ENCODE measurements around the gene RGL3.
A peak's percentile ranks its signal among the peaks of the same experiment; 100 is the strongest.

The RGL3 gene

DNA sequence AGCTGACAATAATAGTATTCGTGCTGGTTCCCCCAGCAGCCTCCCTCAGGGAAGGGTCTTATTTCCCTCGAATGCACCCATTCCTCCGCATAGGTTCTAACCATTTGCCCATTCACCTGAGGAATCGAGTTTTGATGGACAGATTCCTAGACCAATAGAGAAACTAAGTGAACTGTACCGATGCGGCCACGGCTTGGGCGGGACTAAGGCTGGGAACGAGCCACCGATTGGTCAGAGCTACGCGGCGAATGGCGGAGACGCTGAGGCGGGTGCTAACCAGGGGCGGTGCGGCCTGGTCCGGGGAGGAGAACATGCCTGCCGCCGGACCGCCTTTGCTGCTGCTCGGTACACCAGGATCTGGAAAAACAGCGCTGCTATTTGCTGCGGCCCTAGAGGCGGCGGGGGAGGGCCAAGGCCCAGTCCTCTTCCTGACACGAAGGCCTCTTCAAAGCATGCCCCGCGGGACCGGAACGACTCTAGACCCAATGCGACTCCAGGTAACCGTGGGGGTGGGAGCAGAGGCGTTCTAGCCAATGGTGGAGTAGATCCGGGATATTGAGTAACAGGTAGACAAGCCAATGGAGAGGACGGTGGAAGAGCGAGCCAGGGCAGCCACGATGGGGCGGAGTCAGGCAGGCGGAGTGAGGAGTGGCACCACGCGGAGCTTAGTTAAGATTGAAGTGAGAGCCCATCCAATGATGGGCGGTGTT lies 44.5 kb downstream of the RGL3 start, which contains the start of gene SWSAP1:
Gene SWSAP1 (plus strand): TSS at position 234 of the 710 bp plus-strand sequence. CDS start 15 bp downstream, at position 249.
- H3K27ac Mint-ChIP-seq = no peak within 1 kb of the TSS
- H3K36me3 Mint-ChIP-seq (ENCODE audit: low read depth) = peaks cover 24% of the 10 kb centered on the region
- no peaks in the 10 kb centered on the region for H3K9me3 Mint-ChIP-seq
- peak; percentile 98 for DNase-seq
- peaks cover 26% of the 10 kb centered on the region for H3K4me1 Mint-ChIP-seq (ENCODE audit: low read depth)
- no peak within 1 kb of the TSS for H3K4me3 Mint-ChIP-seq
- no peaks in the 10 kb centered on the region for H3K27me3 Mint-ChIP-seq

DNA sequence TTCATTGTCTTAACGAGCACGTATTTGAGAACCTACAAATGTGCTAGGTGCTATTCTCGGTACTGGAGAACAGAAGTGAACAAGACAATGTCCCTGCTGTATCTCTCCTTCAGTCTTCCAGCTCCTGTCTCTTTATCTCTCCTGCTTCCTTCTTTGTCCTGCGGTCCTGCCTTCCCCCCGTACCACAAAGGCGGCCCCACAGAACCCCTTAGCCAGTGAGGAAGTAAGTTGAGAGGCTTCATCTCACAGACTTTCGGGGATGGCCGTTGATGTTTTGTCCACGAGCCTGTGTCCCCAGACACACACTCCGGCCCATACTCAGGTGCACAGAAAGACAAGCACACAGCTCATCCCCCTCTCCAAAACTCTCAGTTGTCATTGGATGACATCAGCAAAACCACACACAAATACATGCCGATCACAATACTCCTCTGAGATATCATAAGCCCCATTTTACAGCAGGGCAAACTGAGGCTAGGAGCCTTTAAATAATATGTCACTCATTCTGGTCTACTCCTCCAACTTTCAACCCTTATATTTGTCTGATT lies 45.2 kb downstream of the RGL3 start:
- Mint-ChIP-seq H3K36me3 (ENCODE audit: low read depth) (peaks cover 30% of the 10 kb centered on the region), H3K4me3 (no peak overlapping the region), H3K27ac (no peak overlapping the region), H3K27me3 (no peaks in the 10 kb centered on the region), H3K9me3 (no peaks in the 10 kb centered on the region), H3K4me1 (ENCODE audit: low read depth) (peaks cover 26% of the 10 kb centered on the region)
- no peak for DNase-seq

DNA sequence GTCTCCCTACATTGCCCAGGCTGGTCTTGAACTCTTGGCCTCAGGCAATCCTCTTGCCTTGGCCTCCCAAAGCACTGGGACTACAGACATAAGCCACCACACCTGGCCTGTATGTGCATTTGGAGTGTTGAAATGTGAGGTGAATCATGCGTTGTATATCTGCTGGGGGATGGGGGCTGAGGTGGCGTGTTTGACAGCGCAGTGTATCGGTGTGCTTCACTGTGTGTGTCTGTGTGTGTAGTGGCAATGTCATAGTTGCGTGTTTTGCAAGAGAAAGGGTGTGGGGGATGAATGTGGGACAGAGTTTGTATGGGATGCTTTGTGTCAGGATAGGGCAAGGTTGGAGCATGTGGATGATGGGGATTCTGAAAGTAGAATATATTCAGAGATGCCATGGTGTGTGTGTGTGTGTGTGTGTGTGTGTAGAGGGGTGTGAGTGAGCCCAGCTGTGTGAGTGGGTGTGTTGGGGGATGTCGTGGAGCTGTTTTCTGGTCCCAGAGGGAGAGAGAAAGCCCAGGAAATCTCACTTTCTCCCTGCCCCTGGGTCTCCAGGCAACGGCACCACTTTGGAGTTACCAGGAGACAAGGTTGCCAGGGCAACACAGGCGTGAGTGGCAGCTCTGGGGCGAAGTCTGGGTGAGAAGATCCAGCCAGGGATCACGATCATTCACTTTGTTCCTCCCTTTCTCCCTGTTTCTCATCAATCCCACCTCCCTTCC lies 45.8 kb downstream of the RGL3 start:
- H3K4me1 Mint-ChIP-seq (ENCODE audit: low read depth) = peaks cover 21% of the 10 kb centered on the region
- DNase-seq = no peak
- peaks cover 31% of the 10 kb centered on the region for H3K36me3 Mint-ChIP-seq (ENCODE audit: low read depth)
- H3K9me3 Mint-ChIP-seq = no peaks in the 10 kb centered on the region
- H3K27ac Mint-ChIP-seq = no peak overlapping the region
- no peak overlapping the region for H3K4me3 Mint-ChIP-seq
- H3K27me3 Mint-ChIP-seq = no peaks in the 10 kb centered on the region

DNA sequence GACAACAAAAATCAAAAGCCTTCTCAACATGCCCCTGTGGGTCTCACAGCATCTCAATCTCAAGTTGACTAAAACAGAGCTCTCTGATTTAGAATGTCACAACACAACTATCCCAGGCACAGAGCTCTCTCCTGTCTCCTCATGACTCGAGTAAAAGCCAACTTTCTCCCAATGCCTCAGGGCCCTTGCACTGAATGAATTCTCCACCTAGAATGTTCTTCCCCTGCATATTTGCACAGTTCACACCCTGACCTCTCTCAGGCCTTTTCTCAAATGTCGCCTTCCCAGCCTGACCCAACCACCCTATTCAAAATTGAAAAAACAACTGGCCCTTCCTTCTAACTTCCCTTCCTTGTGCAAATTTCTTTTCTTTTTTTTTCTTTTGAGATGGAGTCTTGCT lies 48.4 kb downstream of the RGL3 start:
- Mint-ChIP-seq H3K27ac (no peak overlapping the region), H3K36me3 (ENCODE audit: low read depth) (peaks cover 24% of the 10 kb centered on the region), H3K9me3 (no peaks in the 10 kb centered on the region), H3K4me1 (ENCODE audit: low read depth) (peaks cover 4% of the 10 kb centered on the region), H3K4me3 (no peak overlapping the region), H3K27me3 (no peaks in the 10 kb centered on the region)
- no peak for DNase-seq

DNA sequence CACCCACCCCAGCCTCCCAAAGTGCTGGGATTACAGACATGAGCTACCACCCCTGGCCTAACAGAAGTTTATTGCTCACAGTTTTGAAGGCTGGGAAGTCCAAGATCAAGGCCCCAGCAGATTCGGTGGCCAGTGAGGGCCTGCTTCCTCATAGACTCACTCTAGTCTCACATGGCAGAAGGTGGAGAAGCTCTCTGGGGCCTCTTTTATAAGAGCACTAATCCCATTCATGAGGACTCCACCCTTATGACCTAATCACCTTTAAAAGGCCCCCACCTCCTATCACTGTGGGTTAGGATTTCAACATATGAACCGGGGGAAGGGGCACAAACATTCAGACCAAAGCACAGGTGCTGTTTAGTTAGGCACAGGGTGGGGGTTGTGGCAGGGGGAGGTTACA lies 51.6 kb downstream of the RGL3 start:
- peaks cover 30% of the 10 kb centered on the region for H3K36me3 Mint-ChIP-seq (ENCODE audit: low read depth)
- DNase-seq = no peak
- no peaks in the 10 kb centered on the region for H3K9me3 Mint-ChIP-seq
- no peak overlapping the region for H3K27ac Mint-ChIP-seq
- H3K27me3 Mint-ChIP-seq = no peaks in the 10 kb centered on the region
- H3K4me1 Mint-ChIP-seq (ENCODE audit: low read depth) = no peaks in the 10 kb centered on the region
- no peak overlapping the region for H3K4me3 Mint-ChIP-seq

DNA sequence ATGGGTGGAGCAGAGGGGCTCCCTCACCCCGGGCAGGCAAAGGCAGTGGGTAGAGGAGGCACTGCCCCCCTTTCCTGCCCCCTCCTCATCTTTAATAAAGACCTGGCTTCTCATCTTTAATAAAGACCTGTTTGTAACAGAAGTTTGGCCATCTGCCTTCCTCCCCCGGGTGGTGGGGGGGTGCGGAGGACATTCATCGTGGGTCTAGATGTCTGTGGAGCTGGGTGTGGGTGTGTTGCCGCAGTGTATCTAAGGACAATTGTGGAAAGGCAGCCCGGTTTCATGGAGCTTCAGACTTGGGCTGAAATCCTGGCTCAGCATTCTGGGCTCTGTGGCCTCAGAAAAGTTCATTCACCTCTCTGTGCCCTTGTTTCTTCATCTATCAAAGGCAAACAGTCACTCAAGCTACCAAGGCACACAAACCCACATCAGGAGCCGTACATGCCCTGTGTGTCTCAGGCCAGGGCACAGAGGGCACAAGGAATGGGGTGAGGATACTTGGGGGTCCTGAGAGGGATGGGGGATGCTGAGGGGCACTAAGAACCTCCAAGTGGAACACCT lies 53.5 kb downstream of the RGL3 start:
- DNase-seq = no peak
- H3K36me3 Mint-ChIP-seq (ENCODE audit: low read depth) = peaks cover 28% of the 10 kb centered on the region
- H3K9me3 Mint-ChIP-seq = no peaks in the 10 kb centered on the region
- no peak overlapping the region for H3K27ac Mint-ChIP-seq
- no peaks in the 10 kb centered on the region for H3K27me3 Mint-ChIP-seq
- H3K4me3 Mint-ChIP-seq = no peak overlapping the region
- H3K4me1 Mint-ChIP-seq (ENCODE audit: low read depth) = no peaks in the 10 kb centered on the region

DNA sequence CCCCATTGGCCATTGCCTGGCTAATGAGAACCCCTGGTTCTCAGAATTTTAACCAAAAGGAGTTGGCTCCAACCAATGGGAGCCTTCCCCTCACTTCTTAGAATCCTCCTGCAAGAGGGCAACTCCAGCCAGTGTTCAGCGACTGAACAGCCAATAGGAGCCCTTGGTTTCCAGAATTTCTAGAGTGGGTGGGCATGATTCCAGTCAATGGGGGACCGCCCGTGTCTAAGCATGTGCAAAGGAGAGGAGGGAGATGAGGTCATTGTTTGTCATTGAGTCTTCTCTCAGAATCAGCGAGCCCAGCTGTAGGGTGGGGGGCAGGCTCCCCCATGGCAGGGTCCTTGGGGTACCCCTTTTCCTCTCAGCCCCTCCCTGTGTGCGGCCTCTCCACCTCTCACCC lies 54.2 kb downstream of the RGL3 start:
- Mint-ChIP-seq H3K9me3 (no peaks in the 10 kb centered on the region), H3K4me3 (no peak overlapping the region), H3K27ac (no peak overlapping the region), H3K27me3 (no peaks in the 10 kb centered on the region), H3K36me3 (ENCODE audit: low read depth) (peaks cover 27% of the 10 kb centered on the region), H3K4me1 (ENCODE audit: low read depth) (no peaks in the 10 kb centered on the region)
- DNase-seq = no peak

DNA sequence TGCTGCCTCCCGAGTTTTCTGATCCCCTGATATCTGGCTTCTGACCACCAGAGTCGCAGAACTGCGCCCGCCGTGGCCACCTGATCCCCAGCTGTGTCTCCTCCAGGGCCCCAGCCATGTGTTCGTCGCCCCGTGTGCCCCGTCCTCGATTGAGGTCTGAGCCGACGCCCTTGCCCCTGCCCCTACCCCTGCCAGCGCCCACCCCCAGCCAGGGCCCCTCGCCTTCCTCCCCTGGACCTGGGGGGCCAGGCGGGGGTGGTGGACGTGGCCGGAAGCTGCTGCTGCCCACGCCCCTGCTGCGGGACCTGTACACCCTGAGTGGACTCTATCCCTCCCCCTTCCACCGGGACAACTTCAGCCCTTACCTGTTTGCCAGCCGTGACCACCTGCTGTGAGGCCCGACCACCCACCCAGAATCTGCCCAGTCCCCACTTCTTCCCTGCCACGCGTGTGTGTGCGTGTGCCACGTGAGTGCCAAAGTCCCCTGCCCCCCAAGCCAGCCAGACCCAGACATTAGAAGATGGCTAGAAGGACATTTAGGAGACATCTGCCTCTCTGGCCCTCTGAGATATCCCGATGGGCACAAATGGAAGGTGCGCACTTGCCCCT lies 54.7 kb downstream of the RGL3 start:
- no peak overlapping the region for H3K27ac Mint-ChIP-seq
- no peak overlapping the region for H3K4me3 Mint-ChIP-seq
- H3K36me3 Mint-ChIP-seq (ENCODE audit: low read depth) = peaks cover 24% of the 10 kb centered on the region
- H3K27me3 Mint-ChIP-seq = no peaks in the 10 kb centered on the region
- H3K4me1 Mint-ChIP-seq (ENCODE audit: low read depth) = no peaks in the 10 kb centered on the region
- DNase-seq = no peak
- no peaks in the 10 kb centered on the region for H3K9me3 Mint-ChIP-seq

DNA sequence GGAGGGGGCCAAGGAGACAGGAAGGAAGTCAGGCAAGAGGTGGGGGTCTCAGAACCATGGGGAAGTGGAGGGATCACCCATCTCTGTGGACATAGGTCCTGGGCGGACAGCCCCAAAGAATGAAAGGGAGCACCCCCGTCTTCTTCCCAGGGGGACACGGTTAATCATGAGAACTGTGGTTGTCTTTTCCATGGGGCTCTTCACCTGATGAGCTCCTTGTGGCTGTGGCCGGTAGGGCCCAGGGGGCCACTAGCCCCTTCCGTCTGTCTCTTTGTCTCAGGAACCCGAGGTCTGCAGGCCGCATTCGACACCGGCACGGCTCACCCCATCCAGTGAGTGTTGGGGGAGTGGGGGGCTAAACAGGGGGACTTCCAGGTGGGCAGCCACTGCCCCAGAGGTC lies 55.2 kb downstream of the RGL3 start:
- H3K27ac Mint-ChIP-seq = no peak overlapping the region
- no peaks in the 10 kb centered on the region for H3K9me3 Mint-ChIP-seq
- no peak for DNase-seq
- H3K4me3 Mint-ChIP-seq = no peak overlapping the region
- H3K36me3 Mint-ChIP-seq (ENCODE audit: low read depth) = peaks cover 21% of the 10 kb centered on the region
- H3K4me1 Mint-ChIP-seq (ENCODE audit: low read depth) = no peaks in the 10 kb centered on the region
- no peaks in the 10 kb centered on the region for H3K27me3 Mint-ChIP-seq

DNA sequence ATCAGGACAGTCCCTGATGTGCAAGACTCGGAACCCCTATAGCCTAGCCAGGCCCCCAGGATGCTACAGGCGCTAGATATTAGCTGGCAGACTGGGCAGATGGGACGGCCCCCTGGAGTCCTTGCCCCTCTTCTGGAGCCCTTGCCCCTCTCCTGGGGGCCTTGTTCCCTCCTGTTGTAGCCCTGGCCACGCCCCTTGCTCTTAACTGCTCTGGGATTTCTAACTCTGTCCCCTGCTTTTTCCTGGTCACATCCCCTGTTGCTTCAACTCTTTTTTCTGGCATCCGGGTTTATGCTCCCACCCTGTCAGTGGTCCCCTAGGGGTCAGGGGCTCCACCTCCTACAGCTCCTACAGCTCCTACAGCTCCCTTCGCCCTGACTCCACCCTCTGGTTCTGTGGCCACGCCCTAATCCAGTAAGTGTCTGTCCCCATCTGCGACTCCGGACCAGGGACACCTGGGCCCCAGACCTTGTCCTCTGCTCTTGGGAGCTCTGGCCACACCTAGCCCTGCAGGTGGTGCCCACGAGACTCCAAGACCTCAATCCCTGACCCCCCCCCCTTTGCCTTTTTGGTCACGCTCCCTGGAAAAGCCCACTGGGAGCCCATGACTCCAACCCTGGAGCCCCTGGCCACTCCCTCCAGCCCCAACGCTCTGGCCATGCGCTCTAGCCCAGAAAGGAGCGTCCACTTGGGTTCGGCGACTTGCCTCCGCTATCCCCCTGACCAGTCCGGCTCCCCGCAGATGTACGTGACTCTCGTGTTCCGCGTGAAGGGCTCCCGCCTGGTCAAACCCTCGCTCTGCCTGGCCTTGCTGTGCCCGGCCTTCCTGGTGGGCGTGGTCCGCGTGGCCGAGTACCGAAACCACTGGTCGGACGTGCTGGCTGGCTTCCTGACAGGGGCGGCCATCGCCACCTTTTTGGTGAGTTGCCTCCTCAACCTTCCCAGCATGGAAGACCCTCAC lies 57.1 kb downstream of the RGL3 start:
- H3K4me3 Mint-ChIP-seq = no peak overlapping the region
- no peak overlapping the region for H3K27ac Mint-ChIP-seq
- H3K4me1 Mint-ChIP-seq (ENCODE audit: low read depth) = no peaks in the 10 kb centered on the region
- H3K27me3 Mint-ChIP-seq = no peaks in the 10 kb centered on the region
- H3K36me3 Mint-ChIP-seq (ENCODE audit: low read depth) = peaks cover 10% of the 10 kb centered on the region
- no peak for DNase-seq
- no peaks in the 10 kb centered on the region for H3K9me3 Mint-ChIP-seq

DNA sequence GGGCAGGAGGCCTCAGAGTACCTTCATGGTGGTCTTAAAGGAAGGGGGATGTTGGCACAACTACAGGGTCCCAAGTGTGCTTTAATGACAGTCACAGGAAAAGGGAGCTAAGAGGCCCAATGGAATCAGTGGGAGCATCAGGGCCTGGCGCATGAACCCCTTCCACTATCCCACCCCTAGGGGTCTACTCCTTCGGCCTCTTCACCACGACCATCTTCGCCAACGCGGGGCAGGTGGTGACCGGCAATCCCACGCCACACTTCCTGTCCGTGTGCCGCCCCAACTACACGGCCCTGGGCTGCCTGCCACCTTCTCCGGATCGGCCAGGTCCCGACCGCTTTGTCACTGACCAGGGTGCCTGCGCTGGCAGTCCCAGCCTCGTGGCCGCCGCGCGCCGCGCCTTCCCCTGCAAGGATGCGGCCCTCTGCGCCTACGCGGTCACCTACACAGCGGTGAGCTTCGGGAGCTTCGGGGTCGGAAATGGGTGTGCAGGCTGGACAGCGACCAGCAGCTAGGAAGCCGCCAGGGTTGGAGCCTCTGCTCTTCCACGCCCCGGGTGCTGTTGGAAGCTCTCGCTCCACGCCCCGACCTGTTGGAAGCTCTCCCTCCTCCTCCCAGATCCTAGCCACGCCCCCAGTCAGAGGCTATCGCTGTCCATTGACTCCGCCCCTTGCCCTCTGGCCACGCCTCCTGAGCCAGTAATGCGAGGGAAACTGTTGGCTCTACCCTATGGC lies 57.9 kb downstream of the RGL3 start:
- H3K36me3 Mint-ChIP-seq (ENCODE audit: low read depth) = peaks cover 7% of the 10 kb centered on the region
- DNase-seq = no peak
- peaks cover 1% of the 10 kb centered on the region for H3K4me1 Mint-ChIP-seq (ENCODE audit: low read depth)
- H3K9me3 Mint-ChIP-seq = no peaks in the 10 kb centered on the region
- H3K27me3 Mint-ChIP-seq = peaks cover 5% of the 10 kb centered on the region
- H3K4me3 Mint-ChIP-seq = no peak overlapping the region
- no peak overlapping the region for H3K27ac Mint-ChIP-seq

DNA sequence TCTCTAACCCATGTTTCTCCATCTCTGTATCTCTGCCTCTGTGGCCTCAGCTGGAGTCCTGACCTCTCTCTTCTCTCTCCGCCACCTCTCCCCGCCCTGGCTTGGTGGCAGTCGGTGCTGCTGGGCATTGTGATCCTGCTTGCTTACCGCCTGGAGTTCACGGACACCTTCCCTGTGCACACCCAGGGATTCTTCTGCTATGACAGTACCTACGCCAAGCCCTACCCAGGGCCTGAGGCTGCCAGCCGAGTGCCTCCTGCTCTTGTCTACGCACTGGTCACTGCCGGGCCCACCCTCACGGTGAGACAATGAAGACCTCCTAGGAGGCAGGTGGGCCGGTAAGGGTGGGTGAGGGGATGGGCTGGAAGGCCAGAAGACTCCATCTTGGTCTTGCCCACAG lies 59.7 kb downstream of the RGL3 start:
- H3K27me3 Mint-ChIP-seq = peaks cover 11% of the 10 kb centered on the region
- no peak overlapping the region for H3K4me3 Mint-ChIP-seq
- H3K36me3 Mint-ChIP-seq (ENCODE audit: low read depth) = peaks cover under 1% of the 10 kb centered on the region
- DNase-seq = no peak
- no peaks in the 10 kb centered on the region for H3K9me3 Mint-ChIP-seq
- no peak overlapping the region for H3K27ac Mint-ChIP-seq
- peaks cover 8% of the 10 kb centered on the region for H3K4me1 Mint-ChIP-seq (ENCODE audit: low read depth)

Data from activated T-cell treated with anti-CD3 and anti-CD28 coated beads, Interleukin-2, amount 50 U/mL, for 24 hours (primary cell).